Endodermal cell (in vitro differentiated cells): Measurements from ENCODE around the gene MYRF. TPM values are rescaled to one million over a fixed set of nuclear protein-coding genes. Genes with fewer than 3 reads are reported as not detected.

ENCODE experiments used
- DNase-seq: peaks from one replicate; pipeline ENCODE4 v3.0.0-alpha.2; 2017
- H3K27ac ChIP-seq: 2 replicates; pipeline ENCODE4 v1.5.1; 2013; ENCODE audit warnings: mild to moderate bottlenecking, low read depth, low read length, moderate library complexity
- H3K27me3 ChIP-seq: 2 replicates; pipeline ENCODE4 v1.6.1; 2013; ENCODE audit warnings: mild to moderate bottlenecking, low read length, moderate library complexity; ENCODE audit not compliant: insufficient read depth, control insufficient read depth, poor library complexity, severe bottlenecking
- H3K36me3 ChIP-seq: 2 replicates; pipeline ENCODE4 v1.7.0; 2013; ENCODE audit warnings: mild to moderate bottlenecking, low read length, moderate library complexity; ENCODE audit not compliant: control insufficient read depth, insufficient read depth
- H3K4me1 ChIP-seq: one replicate; pipeline ENCODE4 v1.7.0; 2013; ENCODE audit warnings: low read length; ENCODE audit not compliant: control insufficient read depth, insufficient read depth
- H3K4me3 ChIP-seq: 2 replicates; pipeline ENCODE4 v1.5.1; 2013; ENCODE audit warnings: mild to moderate bottlenecking, low read length, moderate library complexity
- H3K9ac ChIP-seq: 2 replicates; pipeline ENCODE4 v1.6.1; 2013; ENCODE audit warnings: mild to moderate bottlenecking, low read length, moderate library complexity; ENCODE audit not compliant: poor library complexity, severe bottlenecking; ENCODE audit errors: extremely low read depth
- H3K9me3 ChIP-seq: 2 replicates; pipeline ENCODE4 v1.6.1; 2013; ENCODE audit warnings: mild to moderate bottlenecking, low read length, moderate library complexity; ENCODE audit not compliant: control insufficient read depth
- H3K27ac Mint-ChIP-seq: 2 replicates; pipeline ENCODE4 v1.8.0; 2020; ENCODE audit warnings: mixed read lengths
- H3K27me3 Mint-ChIP-seq: 2 replicates; pipeline ENCODE4 v1.8.0; 2021; ENCODE audit warnings: mild to moderate bottlenecking, mixed read lengths; ENCODE audit not compliant: insufficient read depth
- H3K36me3 Mint-ChIP-seq: 2 replicates; pipeline ENCODE4 v1.8.0; 2020; ENCODE audit warnings: low read depth, mixed read lengths
- H3K4me1 Mint-ChIP-seq: 2 replicates; pipeline ENCODE4 v1.8.0; 2020; ENCODE audit warnings: mixed read lengths
- H3K4me3 Mint-ChIP-seq: 2 replicates; pipeline ENCODE4 v1.8.0; 2020; ENCODE audit warnings: mild to moderate bottlenecking, moderate library complexity, mixed read lengths
- H3K9me3 Mint-ChIP-seq: 2 replicates; pipeline ENCODE4 v1.8.0; 2020; ENCODE audit warnings: mild to moderate bottlenecking, mixed read lengths
- CTCF ChIP-seq: fragments of 200-600 bp; sonication (generic); conservative IDR thresholded peaks from 2 replicates; pipeline ENCODE4 v1.5.0; 2021; ENCODE audit warnings: antibody characterized with exemption, mild to moderate bottlenecking
- WGBS, 2 experiments: methylation state at CpG; one replicate each; pipeline versions ENCODE4 v1.1.5 to v1.1.7; 2013; ENCODE audit warnings: missing lambda C conversion rate in 2 of 2, mixed read lengths in 1 of 2; ENCODE audit not compliant: insufficient coverage in 1 of 2, insufficient read length in 1 of 2; 5-methylcytosine and 5-hydroxymethylcytosine counted together
- total RNA-seq, 2 donors: library from RNA; stranded (reverse); fragmentation: NEBNext Ultra II Directional in 1 of 2; extraction: Animal tissue kit (Norgen Biotek cat#: 25700) in 1 of 2; gene quantifications; 2 replicates in 1 of 2; 3 replicates in 1 of 2; pipeline ENCODE4 v1.2.1, GENCODE V29; 2021

The MYRF gene
- total RNA-seq, 2 donors from 2014 or later, result 30.3 to 61.7 TPM

- WGBS, 2 experiments, result 89 to 90% methylated on average over 3 to 5 of the region's 5 CpGs
- H3K4me1 ChIP-seq, result peaks cover 4% of the 10 kb centered on the region
- TF ChIP-seq CTCF, result no peak
- Mint-ChIP-seq H3K36me3 (peaks cover 7% of the 10 kb centered on the region), H3K4me3 (no peak overlapping the region), H3K4me1 (no peaks in the 10 kb centered on the region), H3K27ac (no peak overlapping the region), H3K9me3 (no peaks in the 10 kb centered on the region), H3K27me3 (no peaks in the 10 kb centered on the region)
- no peaks in the 10 kb centered on the region for H3K36me3 ChIP-seq
- no peak overlapping the region for H3K27ac ChIP-seq
- no peak overlapping the region for H3K9ac ChIP-seq
- no peak overlapping the region for H3K4me3 ChIP-seq
- no peaks in the 10 kb centered on the region for H3K9me3 ChIP-seq
- no peaks in the 10 kb centered on the region for H3K27me3 ChIP-seq
- no peak for DNase-seq
Observed at GRCh38 chr11:61736310-61736709, 16.1 kb upstream of the MYRF start.

GRCh38 chr11:61737131-61737530 lies 15.3 kb upstream of the MYRF start:
- H3K4me3 Mint-ChIP-seq, result no peak overlapping the region
- 89 to 96% methylated on average over 5 to 12 of the region's 12 CpGs for WGBS, 2 experiments
- H3K9ac ChIP-seq, result no peak overlapping the region

GRCh38 chr11:61737636-61738386 lies 14.6 kb upstream of the MYRF start:
- no peaks in the 10 kb centered on the region for H3K4me1 Mint-ChIP-seq
- Histone ChIP-seq H3K27ac (no peak overlapping the region), H3K36me3 (no peaks in the 10 kb centered on the region), H3K27me3 (no peaks in the 10 kb centered on the region), H3K9me3 (no peaks in the 10 kb centered on the region), H3K4me1 (peaks cover 4% of the 10 kb centered on the region), H3K4me3 (no peak overlapping the region), H3K9ac (no peak overlapping the region)
- H3K4me3 Mint-ChIP-seq, result no peak overlapping the region
- H3K36me3 Mint-ChIP-seq, result peaks cover 15% of the 10 kb centered on the region
- peak; percentile 75 for DNase-seq
- no peaks in the 10 kb centered on the region for H3K9me3 Mint-ChIP-seq
- TF ChIP-seq CTCF, result peak; percentile 37
- 87 to 95% methylated on average over 10 to 23 of the region's 23 CpGs for WGBS, 2 experiments
- peak overlapping the region; percentile 86 for H3K27ac Mint-ChIP-seq
- H3K27me3 Mint-ChIP-seq, result no peaks in the 10 kb centered on the region

More at GRCh38 chr11:61737131-61737530, 15.3 kb upstream of the MYRF start:
- TF ChIP-seq CTCF, result peak; percentile 37
- peak; percentile 70 for DNase-seq
- Histone ChIP-seq H3K4me3 (no peak overlapping the region), H3K27me3 (no peaks in the 10 kb centered on the region), H3K27ac (no peak overlapping the region), H3K9me3 (no peaks in the 10 kb centered on the region), H3K36me3 (no peaks in the 10 kb centered on the region), H3K4me1 (peaks cover 4% of the 10 kb centered on the region)
- Mint-ChIP-seq H3K36me3 (peaks cover 11% of the 10 kb centered on the region), H3K27ac (no peak overlapping the region), H3K4me1 (no peaks in the 10 kb centered on the region), H3K9me3 (no peaks in the 10 kb centered on the region), H3K27me3 (no peaks in the 10 kb centered on the region)
